ENCODE results near the gene CCDC197.

DNA sequence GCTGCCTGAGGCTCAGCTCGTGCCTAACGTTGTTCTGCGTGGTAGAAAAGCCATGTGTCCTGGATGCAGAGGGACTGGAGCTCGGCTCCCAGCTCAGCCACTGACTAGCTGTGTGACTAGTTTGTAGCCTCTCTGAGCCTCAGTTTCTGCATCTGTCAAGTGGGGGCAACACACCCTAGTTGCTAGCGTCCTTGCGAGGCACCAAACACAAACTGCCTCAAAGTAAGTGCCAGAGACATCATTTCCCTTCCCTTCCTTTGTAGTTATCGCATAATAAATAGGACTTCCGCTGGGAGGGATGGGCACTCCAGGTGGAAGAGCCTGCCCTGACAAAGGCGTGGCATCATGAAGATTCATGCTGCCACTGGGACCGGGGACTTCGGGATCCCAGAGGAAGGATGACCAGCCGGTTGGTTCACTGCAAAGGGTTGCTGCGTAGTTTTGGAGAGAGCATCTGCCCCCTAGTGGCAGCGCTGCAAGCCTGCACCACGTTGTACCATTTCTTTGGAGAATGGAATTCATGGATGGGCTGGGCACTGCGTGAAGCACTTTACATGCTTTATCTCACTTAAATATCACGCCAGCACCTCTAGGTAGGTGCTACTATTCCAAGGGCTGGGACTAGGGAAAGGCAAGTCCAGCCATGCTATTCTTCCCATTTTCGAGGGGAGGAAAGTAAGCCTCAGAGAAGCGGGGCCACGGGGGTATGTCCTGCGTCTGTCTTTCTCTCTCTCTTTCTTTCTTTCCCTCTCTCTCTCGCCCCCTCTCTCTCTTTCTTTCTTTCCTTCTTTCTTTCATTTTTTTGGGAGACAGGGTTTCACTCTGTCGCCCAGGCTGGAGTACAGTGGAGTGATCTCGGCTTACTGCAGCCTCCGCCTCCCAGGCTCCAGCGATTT, 4.6 kb downstream of the CCDC197 start:
- TF ChIP-seq, protein P1, sequence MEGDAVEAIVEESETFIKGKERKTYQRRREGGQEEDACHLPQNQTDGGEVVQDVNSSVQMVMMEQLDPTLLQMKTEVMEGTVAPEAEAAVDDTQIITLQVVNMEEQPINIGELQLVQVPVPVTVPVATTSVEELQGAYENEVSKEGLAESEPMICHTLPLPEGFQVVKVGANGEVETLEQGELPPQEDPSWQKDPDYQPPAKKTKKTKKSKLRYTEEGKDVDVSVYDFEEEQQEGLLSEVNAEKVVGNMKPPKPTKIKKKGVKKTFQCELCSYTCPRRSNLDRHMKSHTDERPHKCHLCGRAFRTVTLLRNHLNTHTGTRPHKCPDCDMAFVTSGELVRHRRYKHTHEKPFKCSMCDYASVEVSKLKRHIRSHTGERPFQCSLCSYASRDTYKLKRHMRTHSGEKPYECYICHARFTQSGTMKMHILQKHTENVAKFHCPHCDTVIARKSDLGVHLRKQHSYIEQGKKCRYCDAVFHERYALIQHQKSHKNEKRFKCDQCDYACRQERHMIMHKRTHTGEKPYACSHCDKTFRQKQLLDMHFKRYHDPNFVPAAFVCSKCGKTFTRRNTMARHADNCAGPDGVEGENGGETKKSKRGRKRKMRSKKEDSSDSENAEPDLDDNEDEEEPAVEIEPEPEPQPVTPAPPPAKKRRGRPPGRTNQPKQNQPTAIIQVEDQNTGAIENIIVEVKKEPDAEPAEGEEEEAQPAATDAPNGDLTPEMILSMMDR (IDR thresholded peaks at IDR 0.05), result peak in 2 of 3 experiments; percentile 96 to 98
- TF ChIP-seq POLR2AphosphoS5 (IDR thresholded peaks at IDR 0.05) (peak in 1 of 2 donors; percentile 56), POLR2A (IDR thresholded peaks at IDR 0.05; ENCODE audit: low read depth) (no peak), EP300 (IDR thresholded peaks at IDR 0.05) (no peak)

All from esophagus muscularis mucosa (tissue), 4 donors.